Dedifferentiated amniotic fluid mesenchymal stem cell (primary cell): ENCODE data around the gene EIF4ENIF1.
"Not testable (repeated sequence)": the region's sequence is repeated elsewhere in the genome, so short reads cannot be mapped to it uniquely, and the experiment has no call there.

Experiments used
- DNase-seq: peaks from one replicate; pipeline ENCODE4 v3.0.0-alpha.2; 2016; ENCODE audit errors: extremely low spot score

The EIF4ENIF1 gene

GRCh38 chr22:31492151-31492550 lies 2.5 kb upstream of the EIF4ENIF1 start:
- no peak for DNase-seq

- DNase-seq: no peak
Observed at GRCh38 chr22:31491218-31491962, 1.7 kb upstream of the EIF4ENIF1 start.

DNA sequence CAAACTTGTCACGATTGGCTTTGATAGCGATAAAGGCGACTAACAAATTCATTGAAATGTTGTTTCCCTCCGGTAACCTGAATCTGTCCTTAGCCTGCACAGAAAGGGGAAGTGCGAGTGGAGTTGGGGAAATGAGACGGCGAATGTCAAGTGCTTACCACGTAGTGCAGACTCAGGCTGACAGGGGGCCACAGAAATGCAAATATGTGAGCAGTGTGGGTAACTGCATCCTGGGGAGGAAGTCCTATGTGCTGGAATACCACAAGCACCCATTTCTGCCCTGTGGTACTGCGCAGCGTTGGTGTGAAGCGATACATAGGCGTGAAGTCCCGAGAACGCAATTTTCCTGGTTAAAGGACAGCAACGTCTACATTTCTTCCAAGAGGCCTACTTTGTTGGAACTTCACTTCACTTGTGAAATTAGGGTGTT lies 869 bp upstream of the EIF4ENIF1 start:
- peak; percentile 47 for DNase-seq

GRCh38 chr22:31488988-31489617 lies 539 bp downstream of the EIF4ENIF1 start:
- DNase-seq: no peak

DNA sequence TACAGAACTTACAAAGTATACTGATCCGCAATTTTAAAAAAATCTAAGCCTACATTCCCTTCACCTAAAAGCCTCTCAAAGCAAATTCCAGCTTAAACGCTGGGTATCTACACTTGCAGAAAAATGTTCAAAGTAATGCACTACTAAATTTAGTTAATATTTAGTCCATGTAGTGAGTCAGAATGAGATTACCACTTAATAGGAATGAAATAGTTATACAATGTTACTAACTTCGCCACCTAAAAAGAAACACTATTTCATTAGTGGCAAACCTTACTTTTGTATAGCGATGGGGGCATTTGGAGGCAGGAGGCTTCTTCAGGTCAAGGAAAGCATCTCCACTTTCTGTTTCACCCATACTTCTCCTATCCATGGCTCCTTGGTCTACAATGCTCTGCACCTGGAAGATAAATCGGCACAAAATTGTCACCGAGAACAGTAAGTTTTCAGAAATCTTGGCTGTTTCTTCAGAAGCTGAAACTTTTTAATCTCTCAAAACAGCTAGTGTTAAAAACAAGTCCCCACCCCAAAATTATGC lies 1.2 kb downstream of the EIF4ENIF1 start:
- no peak for DNase-seq

- DNase-seq: no peak
Observed at GRCh38 chr22:31486951-31487350, 2.7 kb downstream of the EIF4ENIF1 start.

- DNase-seq: not testable (repeated sequence)
Observed at GRCh38 chr22:31486369-31486768, 3.3 kb downstream of the EIF4ENIF1 start.

DNA sequence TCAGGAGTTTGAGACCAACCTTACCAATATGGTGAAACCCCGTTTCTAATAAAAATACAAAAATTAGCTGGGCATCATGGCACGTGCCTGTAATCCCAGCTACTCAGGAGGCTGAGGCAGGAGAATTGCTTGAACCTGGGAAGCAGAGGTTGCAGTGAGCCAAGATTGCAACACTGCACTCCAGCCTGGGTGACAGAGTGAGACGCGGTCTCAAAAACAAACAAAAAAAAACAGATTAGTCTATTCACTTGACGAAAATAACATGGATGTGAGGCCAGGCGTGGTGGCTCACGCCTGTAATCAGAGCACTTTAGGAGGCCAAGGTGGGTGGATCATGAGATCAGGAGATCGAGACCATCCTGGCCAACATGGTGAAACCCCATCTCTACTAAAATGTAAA lies 7.2 kb downstream of the EIF4ENIF1 start:
- not testable (repeated sequence) for DNase-seq

GRCh38 chr22:31481129-31481528 lies 8.5 kb downstream of the EIF4ENIF1 start:
- DNase-seq: no peak

GRCh38 chr22:31477329-31477728 lies 12.3 kb downstream of the EIF4ENIF1 start:
- DNase-seq: no peak

DNA sequence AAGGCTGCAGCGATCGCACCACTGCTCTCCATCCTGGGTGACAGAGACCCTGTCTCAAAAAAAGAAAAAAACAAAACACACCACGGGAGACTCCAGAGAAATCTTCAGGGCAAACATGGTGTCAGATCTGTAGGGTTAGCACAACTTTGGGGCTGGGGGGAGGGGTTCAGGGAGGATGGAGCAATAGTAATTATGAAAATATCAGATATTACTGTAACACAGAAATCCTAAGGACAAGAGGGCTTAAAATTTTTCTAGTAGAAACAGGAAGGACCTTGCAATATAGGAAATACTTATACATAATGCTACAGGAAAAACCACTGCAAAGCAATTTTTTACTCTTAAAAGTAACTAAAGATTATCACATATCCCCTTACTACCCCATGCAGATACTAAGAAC lies 13.8 kb downstream of the EIF4ENIF1 start:
- DNase-seq: no peak

DNA sequence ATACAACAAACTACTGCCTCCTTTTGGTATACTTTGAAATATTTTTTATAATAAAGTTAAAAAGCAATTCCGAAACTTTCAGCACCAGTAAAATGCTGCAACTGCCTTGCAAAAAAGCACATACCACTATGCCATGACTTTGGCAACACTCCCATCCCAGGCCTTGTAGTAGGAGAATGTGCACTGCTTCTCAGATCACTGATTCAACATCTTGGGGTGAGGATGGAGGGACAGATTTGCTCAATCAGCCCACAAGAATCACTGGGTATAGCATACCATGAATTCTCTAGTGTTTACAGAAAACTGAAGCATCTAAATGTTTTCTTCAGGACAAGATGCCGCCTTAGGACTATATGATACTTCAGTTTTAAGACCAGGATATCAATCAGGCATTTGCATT lies 14.9 kb downstream of the EIF4ENIF1 start:
- DNase-seq: peak; percentile 92

DNA sequence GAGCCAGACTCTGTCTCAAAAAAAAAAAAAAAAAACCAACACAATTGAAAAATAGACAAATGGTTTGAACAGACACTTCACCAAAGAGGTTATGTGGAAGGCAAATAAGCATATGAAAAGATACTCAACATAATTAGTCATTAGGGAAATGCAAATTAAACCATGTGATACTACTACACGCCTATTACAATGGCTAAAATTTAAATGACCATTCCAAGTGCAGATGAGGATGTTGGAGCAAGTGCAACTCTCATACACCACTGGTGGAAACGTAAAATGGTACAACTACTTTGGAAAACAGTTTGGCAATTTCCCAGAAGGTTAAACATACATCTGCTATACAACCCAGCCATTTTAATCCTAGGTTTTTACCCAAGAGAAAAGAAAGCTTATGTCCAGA lies 24.3 kb downstream of the EIF4ENIF1 start:
- DNase-seq: no peak

DNA sequence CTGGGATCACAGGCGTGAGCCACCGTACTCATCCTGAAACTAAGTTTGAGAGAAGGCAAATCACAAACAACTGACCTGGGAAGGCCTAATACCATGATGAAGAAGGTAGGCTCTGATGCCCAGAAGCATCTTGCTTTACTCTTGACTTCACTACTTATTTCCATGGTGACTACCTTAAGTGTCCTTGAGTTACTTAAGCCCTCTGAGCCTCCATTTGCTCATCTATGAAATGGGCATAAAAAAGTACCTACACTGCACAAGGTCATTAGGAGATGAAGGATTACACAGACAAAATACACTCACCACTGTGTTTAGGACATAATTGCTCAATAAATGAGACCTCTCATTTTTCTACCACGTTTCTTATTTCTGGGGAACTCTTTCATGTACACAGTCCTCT lies 27.9 kb downstream of the EIF4ENIF1 start:
- DNase-seq: no peak

DNA sequence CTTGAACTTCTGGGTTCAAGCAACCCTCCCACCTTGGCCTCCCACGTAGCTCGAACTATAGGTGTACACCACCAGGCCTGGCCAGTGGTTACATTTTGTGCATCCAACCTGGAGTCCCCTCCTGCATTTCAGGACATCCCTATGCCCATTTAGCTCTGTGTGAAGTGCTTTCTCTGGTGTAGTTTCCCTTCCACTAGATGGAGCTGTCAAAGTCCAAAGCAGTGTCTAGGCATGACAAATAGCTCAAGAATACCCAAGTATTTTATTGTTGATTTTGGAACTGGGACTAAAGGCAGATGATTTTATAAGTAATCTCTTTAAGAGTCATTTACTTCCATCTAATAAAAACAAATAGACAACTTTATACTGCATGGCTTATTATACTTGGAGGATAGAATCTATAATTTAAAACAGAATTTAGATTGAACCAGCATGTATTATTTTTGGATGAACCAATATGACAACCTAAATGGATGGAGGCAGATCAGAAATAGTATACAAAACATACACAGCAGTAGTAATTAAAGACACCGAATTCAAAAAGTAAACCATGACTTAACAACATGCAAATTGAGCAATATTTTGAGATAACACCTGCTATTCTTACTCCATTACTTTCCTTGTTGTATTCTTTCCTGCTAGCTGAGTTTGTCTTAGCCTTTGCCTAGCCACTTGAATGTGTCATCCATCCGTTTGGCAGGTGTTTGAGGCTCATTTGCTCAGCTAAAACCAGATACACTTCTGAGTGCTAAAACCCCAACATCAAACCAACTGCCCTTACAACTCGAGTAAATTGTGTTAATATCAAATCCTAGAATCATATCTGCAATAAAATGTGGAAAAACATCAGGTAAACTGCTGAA lies 37.7 kb downstream of the EIF4ENIF1 start:
- peak; percentile 64 for DNase-seq

GRCh38 chr22:31449506-31449905 lies 40.1 kb downstream of the EIF4ENIF1 start:
- no peak for DNase-seq

GRCh38 chr22:31448382-31448781 lies 41.3 kb downstream of the EIF4ENIF1 start:
- DNase-seq: no peak

GRCh38 chr22:31447337-31447736 lies 42.3 kb downstream of the EIF4ENIF1 start:
- no peak for DNase-seq

DNA sequence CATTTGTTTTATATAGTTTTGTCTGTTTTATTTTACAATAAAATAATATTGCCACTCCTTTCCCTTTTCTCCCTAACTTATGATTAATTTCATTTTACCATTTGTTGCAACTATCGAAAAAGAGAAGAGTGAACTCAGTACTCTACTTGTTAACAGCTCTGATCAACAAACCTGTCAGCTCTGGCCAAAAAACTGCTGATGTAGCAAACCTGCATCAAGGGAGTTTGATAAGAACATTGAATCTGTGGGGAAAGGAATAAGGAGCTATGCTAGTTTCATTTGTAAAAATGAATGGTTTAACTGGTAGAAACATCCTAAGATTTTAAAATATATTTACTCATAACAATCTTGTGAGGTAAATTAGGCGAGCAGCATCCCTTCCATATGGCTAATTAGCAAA lies 42.9 kb downstream of the EIF4ENIF1 start:
- DNase-seq: no peak

DNA sequence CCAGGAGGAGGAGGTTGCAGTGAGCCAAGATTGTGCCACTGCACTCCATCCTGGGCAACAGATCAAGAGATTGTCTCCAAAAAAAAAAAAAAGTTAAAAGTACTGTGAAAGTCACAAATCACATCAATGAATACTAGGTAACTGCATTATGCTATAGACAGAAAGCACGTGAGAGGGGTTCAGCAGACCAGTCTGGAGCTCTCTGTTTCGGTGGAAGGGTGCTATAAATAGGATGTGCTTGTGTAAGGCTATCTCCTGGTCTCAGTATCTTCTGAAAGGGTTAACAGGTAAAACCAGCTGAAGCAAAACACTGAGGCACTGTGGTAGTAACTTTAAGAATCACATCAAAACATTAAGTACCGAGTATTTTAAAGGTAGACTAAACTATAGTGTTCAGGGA lies 43.4 kb downstream of the EIF4ENIF1 start:
- no peak for DNase-seq

DNA sequence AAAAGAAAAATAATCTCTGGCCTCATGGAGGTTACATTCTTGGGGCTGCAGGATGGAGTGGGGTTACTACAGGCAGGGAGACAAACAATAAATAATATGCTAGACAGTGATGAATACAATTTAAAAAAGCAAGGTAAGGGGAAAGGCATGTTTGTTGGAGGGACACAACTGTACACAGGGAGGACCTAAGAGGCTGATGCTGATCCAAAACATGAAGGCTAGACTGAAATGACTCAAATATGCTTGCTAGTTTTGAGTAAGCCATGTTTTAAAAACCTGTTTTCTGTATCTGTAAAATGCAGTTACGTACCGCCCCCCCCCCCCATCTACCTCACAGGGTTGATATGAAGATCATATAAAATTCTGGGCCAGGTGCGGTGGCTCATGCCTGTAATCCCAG lies 44.0 kb downstream of the EIF4ENIF1 start:
- DNase-seq: no peak

DNA sequence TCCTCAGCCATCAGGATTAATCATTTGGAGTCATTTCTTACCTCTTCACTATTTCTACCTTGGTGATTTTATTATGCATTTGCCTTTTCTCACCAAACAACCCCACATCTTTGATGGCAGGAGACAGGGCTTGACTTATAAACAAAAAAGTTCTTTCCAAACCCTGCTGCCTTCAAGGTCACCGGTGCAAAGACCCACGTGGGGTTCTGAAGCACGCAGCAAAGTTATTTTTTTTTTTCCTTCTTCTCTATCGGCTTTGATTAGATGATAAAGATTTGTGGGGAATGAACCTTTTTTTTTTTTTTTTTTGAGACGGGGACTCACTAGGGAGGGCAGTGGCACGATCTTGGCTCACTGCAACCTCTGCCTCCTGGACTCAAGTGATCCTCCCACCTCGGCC lies 46.1 kb downstream of the EIF4ENIF1 start:
- DNase-seq: no peak
